Liver (tissue), 9 donors: ENCODE data around the gene RSAD2. TPM values are rescaled to one million over a fixed set of nuclear protein-coding genes. Genes with fewer than 3 reads are reported as not detected.

ENCODE experiments used
- DNase-seq: peaks from one replicate; pipeline ENCODE4 v3.0.0-alpha.2; 2017; ENCODE audit warnings: low spot score
- H3K27ac ChIP-seq, 2 donors: one replicate each; pipeline ENCODE4 v1.7.0; 2013; ENCODE audit warnings: inconsistent platforms in 2 of 2, low read length in 2 of 2, control low read depth in 1 of 2, low read depth in 1 of 2, mild to moderate bottlenecking in 1 of 2
- H3K27me3 ChIP-seq, 4 donors: one replicate each; pipeline versions ENCODE4 v1.6.1 to v1.7.0; 2013; ENCODE audit warnings: low read length in 3 of 4, inconsistent platforms in 1 of 4, mild to moderate bottlenecking in 1 of 4, moderate library complexity in 1 of 4; ENCODE audit not compliant: control insufficient read depth in 4 of 4, insufficient read depth in 4 of 4
- H3K36me3 ChIP-seq, 4 donors: one replicate each; pipeline versions ENCODE4 v1.6.1 to v1.7.0; 2013; ENCODE audit warnings: low read length in 3 of 4, mild to moderate bottlenecking in 3 of 4, low read depth in 1 of 4, moderate library complexity in 1 of 4; ENCODE audit not compliant: control insufficient read depth in 4 of 4, insufficient read depth in 3 of 4
- H3K4me1 ChIP-seq, 4 donors: one replicate each; pipeline versions ENCODE4 v1.6.1 to v1.7.0; 2013; ENCODE audit warnings: low read length in 3 of 4, mild to moderate bottlenecking in 3 of 4, moderate library complexity in 1 of 4; ENCODE audit not compliant: control insufficient read depth in 4 of 4, insufficient read depth in 4 of 4
- H3K4me3 ChIP-seq, 3 donors: one replicate each; pipeline versions ENCODE4 v1.6.1 to v1.7.0; 2013; ENCODE audit warnings: low read length in 3 of 3, control low read depth in 1 of 3, low read depth in 1 of 3, mild to moderate bottlenecking in 1 of 3
- H3K9ac ChIP-seq, 2 donors: one replicate each; pipeline ENCODE4 v1.7.0; 2013; ENCODE audit warnings: low read length in 2 of 2, mild to moderate bottlenecking in 2 of 2, moderate library complexity in 2 of 2, control low read depth in 1 of 2, low read depth in 1 of 2
- H3K9me3 ChIP-seq, 4 donors: one replicate each; pipeline versions ENCODE4 v1.6.1 to v1.7.0; 2013; ENCODE audit warnings: low read length in 3 of 4; ENCODE audit not compliant: control insufficient read depth in 4 of 4
- CTCF ChIP-seq: fragments of 150-350 bp; IDR thresholded peaks from 2 replicates; pipeline ENCODE4 v1.5.1; 2017; ENCODE audit warnings: improper control_type of control experiment, low read depth, low read length; ENCODE audit not compliant: missing input control
- EGR1 ChIP-seq, 2 donors: IDR thresholded peaks; 2 replicates each; pipeline ENCODE4 v1.6.1; 2016 to 2018; ENCODE audit warnings: antibody characterized with exemption in 2 of 2, low read depth in 2 of 2
- FOXA1 ChIP-seq: IDR thresholded peaks from 2 replicates; pipeline ENCODE4 v1.6.1; 2016; ENCODE audit warnings: antibody characterized with exemption
- FOXA2 ChIP-seq: IDR thresholded peaks from 2 replicates; pipeline ENCODE4 v1.6.1; 2016; ENCODE audit warnings: antibody characterized with exemption
- GABPA ChIP-seq, 2 donors: IDR thresholded peaks in 1 of 2; conservative IDR thresholded peaks in 1 of 2; 2 replicates each; pipeline ENCODE4 v1.6.1; 2016; ENCODE audit warnings: antibody characterized with exemption in 2 of 2, mild to moderate bottlenecking in 1 of 2, moderate library complexity in 1 of 2
- HNF4G ChIP-seq: IDR thresholded peaks from 2 replicates; pipeline ENCODE4 v1.6.1; 2016; ENCODE audit warnings: antibody characterized with exemption
- JUND ChIP-seq, 2 donors: IDR thresholded peaks; 2 replicates each; pipeline ENCODE4 v1.6.1; 2016; ENCODE audit warnings: antibody characterized with exemption in 2 of 2
- MAX ChIP-seq: IDR thresholded peaks from 2 replicates; pipeline ENCODE4 v1.6.1; 2016; ENCODE audit warnings: antibody characterized with exemption
- NR2F2 ChIP-seq: IDR thresholded peaks from 2 replicates; pipeline ENCODE4 v1.6.1; 2016; ENCODE audit warnings: antibody characterized with exemption
- RAD21 ChIP-seq, 2 donors: IDR thresholded peaks; 2 replicates each; pipeline ENCODE4 v1.6.1; 2016; ENCODE audit warnings: antibody characterized with exemption in 2 of 2, mild to moderate bottlenecking in 2 of 2
- RXRA ChIP-seq, 2 donors: IDR thresholded peaks; 2 replicates each; pipeline ENCODE4 v1.6.1; 2017 to 2018; ENCODE audit warnings: antibody characterized with exemption in 2 of 2, mild to moderate bottlenecking in 1 of 2
- SP1 ChIP-seq: IDR thresholded peaks from 2 replicates; pipeline ENCODE4 v1.6.1; 2018; ENCODE audit warnings: antibody characterized with exemption, mild to moderate bottlenecking
- TAF1 ChIP-seq: conservative IDR thresholded peaks from 2 replicates; pipeline ENCODE4 v1.6.1; 2016; ENCODE audit warnings: antibody characterized with exemption, mild to moderate bottlenecking
- YY1 ChIP-seq: IDR thresholded peaks from 2 replicates; pipeline ENCODE4 v1.6.1; 2016; ENCODE audit warnings: antibody characterized with exemption, mild to moderate bottlenecking
- ZBTB33 ChIP-seq: IDR thresholded peaks from 2 replicates; pipeline ENCODE4 v1.6.1; 2016; ENCODE audit warnings: antibody characterized with exemption
- WGBS: extraction: QIAGEN DNeasy Blood & Tissue Kit; methylation state at CpG from one replicate; pipeline ENCODE4 v1.1.7; 2013; 5-methylcytosine and 5-hydroxymethylcytosine counted together
- polyA plus RNA-seq, 2 donors: library from polyadenylated mRNA; stranded (reverse) in 1 of 2; unstranded in 1 of 2; fragments of 200-250 nt in 1 of 2; fragments of >200 nt in 1 of 2; fragmentation: Nextera tagmentation in 1 of 2; extraction: Ambion mirVana in 1 of 2; gene quantifications; one replicate each; pipeline versions ENCODE4 v1.2.1 to v1.2.3, GENCODE V29; 2013 to 2015
- total RNA-seq, 2 donors: library from RNA; depleted of rRNA; stranded (reverse); fragments of >200 nt; gene quantifications; one replicate each; pipeline ENCODE4 v1.2.3, GENCODE V29; 2014
- TF ChIP-seq, protein P1 (sequence below): IDR thresholded peaks from 2 replicates; pipeline ENCODE4 v1.6.1; 2016; ENCODE audit warnings: antibody characterized with exemption
- TF ChIP-seq, protein P2 (sequence below): IDR thresholded peaks from 2 replicates; pipeline ENCODE4 v1.6.1; 2016; ENCODE audit warnings: antibody characterized with exemption, mild to moderate bottlenecking
- donor health status: healthy.
- donor health status: healthy.
- donor health status: healthy.
- donor health status: healthy.
- donor health status: healthy.

Gene RSAD2
- total and polyA plus RNA-seq, 4 donors = 1.3 to 15.9 (median 1.9) TPM

- Histone ChIP-seq H3K27ac (no peak overlapping the region), H3K4me1 (no peaks in the 10 kb centered on the region), H3K9ac (no peak overlapping the region), H3K36me3 (no peaks in the 10 kb centered on the region), H3K4me3 (no peak overlapping the region), H3K9me3 (no peaks in the 10 kb centered on the region), H3K27me3 (no peaks in the 10 kb centered on the region)
- WGBS = 91% methylated on average over 3 of the region's 3 CpGs
- TF ChIP-seq ZBTB33 = no peak
- no peak for TF ChIP-seq HNF4G
- no peak for TF ChIP-seq SP1
- no peak for TF ChIP-seq RXRA (IDR thresholded peaks at IDR 0.05)
- no peak for TF ChIP-seq MAX
- TF ChIP-seq, protein P1, sequence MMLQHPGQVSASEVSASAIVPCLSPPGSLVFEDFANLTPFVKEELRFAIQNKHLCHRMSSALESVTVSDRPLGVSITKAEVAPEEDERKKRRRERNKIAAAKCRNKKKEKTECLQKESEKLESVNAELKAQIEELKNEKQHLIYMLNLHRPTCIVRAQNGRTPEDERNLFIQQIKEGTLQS = no peak
- no peak for TF ChIP-seq YY1
- no peak for TF ChIP-seq GABPA (IDR thresholded peaks at IDR 0.05 in 1 of 2, conservative IDR thresholded peaks at IDR 0.05 in 1 of 2)
- no peak for TF ChIP-seq CTCF
- TF ChIP-seq TAF1 = no peak
- no peak for TF ChIP-seq EGR1 (IDR thresholded peaks at IDR 0.05; ENCODE audit: low read depth in 2 of 2)
- TF ChIP-seq NR2F2 = no peak
- no peak for TF ChIP-seq JUND (IDR thresholded peaks at IDR 0.05)
- TF ChIP-seq FOXA2 = no peak
- TF ChIP-seq, protein P2, sequence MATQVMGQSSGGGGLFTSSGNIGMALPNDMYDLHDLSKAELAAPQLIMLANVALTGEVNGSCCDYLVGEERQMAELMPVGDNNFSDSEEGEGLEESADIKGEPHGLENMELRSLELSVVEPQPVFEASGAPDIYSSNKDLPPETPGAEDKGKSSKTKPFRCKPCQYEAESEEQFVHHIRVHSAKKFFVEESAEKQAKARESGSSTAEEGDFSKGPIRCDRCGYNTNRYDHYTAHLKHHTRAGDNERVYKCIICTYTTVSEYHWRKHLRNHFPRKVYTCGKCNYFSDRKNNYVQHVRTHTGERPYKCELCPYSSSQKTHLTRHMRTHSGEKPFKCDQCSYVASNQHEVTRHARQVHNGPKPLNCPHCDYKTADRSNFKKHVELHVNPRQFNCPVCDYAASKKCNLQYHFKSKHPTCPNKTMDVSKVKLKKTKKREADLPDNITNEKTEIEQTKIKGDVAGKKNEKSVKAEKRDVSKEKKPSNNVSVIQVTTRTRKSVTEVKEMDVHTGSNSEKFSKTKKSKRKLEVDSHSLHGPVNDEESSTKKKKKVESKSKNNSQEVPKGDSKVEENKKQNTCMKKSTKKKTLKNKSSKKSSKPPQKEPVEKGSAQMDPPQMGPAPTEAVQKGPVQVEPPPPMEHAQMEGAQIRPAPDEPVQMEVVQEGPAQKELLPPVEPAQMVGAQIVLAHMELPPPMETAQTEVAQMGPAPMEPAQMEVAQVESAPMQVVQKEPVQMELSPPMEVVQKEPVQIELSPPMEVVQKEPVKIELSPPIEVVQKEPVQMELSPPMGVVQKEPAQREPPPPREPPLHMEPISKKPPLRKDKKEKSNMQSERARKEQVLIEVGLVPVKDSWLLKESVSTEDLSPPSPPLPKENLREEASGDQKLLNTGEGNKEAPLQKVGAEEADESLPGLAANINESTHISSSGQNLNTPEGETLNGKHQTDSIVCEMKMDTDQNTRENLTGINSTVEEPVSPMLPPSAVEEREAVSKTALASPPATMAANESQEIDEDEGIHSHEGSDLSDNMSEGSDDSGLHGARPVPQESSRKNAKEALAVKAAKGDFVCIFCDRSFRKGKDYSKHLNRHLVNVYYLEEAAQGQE = no peak
- no peak for TF ChIP-seq FOXA1
- no peak for TF ChIP-seq RAD21 (IDR thresholded peaks at IDR 0.05)
- no peak for DNase-seq
These were observed 8.4 kb downstream of the RSAD2 start for GRCh38 chr2:6885968-6886367.

DNA sequence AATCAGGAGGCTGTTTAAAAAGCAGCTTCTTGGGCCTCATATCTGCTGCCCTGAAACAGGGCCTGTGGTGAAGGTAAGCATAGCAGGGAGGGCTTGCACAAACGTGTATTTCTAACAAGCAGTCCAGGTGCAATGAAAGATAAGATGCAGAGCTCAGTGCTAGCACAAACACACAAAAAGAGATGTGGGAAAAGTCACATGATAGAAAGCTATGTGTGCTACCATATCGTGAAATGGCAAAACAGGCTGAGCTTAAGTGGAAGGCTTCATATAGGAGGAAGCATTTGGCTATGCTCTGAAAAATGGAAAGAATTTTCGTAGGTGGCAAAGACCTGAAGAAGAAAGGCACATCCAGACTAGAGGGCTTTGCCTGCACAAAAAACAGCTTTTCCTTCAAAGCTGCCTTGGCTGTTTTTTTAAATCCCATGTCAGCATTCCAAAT lies 10.2 kb downstream of the RSAD2 start:
- TF ChIP-seq FOXA1 = no peak
- H3K9me3 ChIP-seq = no peaks in the 10 kb centered on the region
- H3K9ac ChIP-seq = no peak overlapping the region
- no peak for DNase-seq
- no peak overlapping the region for H3K4me3 ChIP-seq
- H3K36me3 ChIP-seq = no peaks in the 10 kb centered on the region
- H3K4me1 ChIP-seq = no peaks in the 10 kb centered on the region
- WGBS = 77% methylated on average over 3 of the region's 3 CpGs
- no peak overlapping the region for H3K27ac ChIP-seq
- H3K27me3 ChIP-seq = no peaks in the 10 kb centered on the region
